ENCODE measurements around the gene UBE2QL1. TPM values are rescaled to one million over a fixed set of nuclear protein-coding genes. Genes with fewer than 3 reads are reported as not detected.

The UBE2QL1 gene
- total RNA-seq, 1 experiment from 2014 or later: not detected

DNA sequence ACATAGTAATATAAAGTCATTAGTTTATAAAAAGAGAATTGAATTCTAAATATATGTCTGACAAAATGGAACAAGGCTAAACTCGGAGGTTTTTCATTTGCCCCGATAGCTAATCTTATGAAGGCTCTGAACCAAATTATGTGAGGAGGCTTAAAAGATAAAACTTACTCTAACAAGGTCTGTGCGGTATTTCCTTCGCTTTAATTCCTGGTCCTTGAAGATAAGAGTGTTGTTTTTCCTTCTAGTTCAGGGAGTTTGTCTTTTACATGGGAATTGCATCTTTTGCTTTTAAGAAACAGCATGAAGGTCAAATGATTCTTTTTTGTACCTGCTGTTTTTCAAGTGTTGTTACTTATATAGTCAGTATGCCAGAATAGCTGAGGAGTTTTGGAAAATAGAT, 68.2 kb downstream of the UBE2QL1 start:
- peaks cover 2% of the 10 kb centered on the region for H3K9me3 Mint-ChIP-seq (ENCODE audit: low read depth, unreplicated experiment)
- BruUV-seq (replicated peaks): no TSS peak
- intact Hi-C loops (cut with micrococcal nuclease; ENCODE audit: unreplicated experiment): no loop called here
- H3K27me3 Mint-ChIP-seq (ENCODE audit: unreplicated experiment): peaks cover 9% of the 10 kb centered on the region
- CTCF ChIA-PET: no interaction called here
- DNase-seq: no peak
- H3K4me1 Mint-ChIP-seq (ENCODE audit: low read depth, unreplicated experiment): peaks cover 11% of the 10 kb centered on the region
- no peak overlapping the region for H3K27ac Mint-ChIP-seq (ENCODE audit: unreplicated experiment)
- no peak overlapping the region for H3K4me3 Mint-ChIP-seq (ENCODE audit: low read depth, unreplicated experiment)
- TF ChIP-seq, protein P1, sequence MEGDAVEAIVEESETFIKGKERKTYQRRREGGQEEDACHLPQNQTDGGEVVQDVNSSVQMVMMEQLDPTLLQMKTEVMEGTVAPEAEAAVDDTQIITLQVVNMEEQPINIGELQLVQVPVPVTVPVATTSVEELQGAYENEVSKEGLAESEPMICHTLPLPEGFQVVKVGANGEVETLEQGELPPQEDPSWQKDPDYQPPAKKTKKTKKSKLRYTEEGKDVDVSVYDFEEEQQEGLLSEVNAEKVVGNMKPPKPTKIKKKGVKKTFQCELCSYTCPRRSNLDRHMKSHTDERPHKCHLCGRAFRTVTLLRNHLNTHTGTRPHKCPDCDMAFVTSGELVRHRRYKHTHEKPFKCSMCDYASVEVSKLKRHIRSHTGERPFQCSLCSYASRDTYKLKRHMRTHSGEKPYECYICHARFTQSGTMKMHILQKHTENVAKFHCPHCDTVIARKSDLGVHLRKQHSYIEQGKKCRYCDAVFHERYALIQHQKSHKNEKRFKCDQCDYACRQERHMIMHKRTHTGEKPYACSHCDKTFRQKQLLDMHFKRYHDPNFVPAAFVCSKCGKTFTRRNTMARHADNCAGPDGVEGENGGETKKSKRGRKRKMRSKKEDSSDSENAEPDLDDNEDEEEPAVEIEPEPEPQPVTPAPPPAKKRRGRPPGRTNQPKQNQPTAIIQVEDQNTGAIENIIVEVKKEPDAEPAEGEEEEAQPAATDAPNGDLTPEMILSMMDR (IDR thresholded peaks at IDR 0.05; ENCODE audit: unreplicated experiment): no peak
- H3K36me3 Mint-ChIP-seq (ENCODE audit: insufficient read depth, unreplicated experiment): no peaks in the 10 kb centered on the region

DNA sequence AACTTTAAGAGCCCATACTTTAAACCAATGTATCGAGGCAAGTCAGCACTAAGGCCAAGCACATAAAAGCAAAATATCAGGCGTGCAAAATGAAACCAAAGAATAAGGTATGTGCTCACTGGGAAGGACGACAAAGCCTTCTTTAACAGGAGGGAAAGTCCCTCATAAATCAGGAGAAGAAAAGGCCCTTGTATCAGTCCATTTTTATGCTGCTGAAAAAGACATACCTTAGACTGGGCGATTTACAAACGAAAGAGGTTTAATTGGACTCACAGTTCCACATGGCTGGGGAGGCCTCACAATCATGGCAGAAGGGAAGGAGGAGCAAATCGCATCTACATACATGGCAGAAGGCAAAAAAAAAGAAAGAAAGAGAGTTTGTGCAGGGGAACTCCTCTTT, 68.9 kb downstream of the UBE2QL1 start:
- TF ChIP-seq, protein P1 (IDR thresholded peaks at IDR 0.05; ENCODE audit: unreplicated experiment): no peak

DNA sequence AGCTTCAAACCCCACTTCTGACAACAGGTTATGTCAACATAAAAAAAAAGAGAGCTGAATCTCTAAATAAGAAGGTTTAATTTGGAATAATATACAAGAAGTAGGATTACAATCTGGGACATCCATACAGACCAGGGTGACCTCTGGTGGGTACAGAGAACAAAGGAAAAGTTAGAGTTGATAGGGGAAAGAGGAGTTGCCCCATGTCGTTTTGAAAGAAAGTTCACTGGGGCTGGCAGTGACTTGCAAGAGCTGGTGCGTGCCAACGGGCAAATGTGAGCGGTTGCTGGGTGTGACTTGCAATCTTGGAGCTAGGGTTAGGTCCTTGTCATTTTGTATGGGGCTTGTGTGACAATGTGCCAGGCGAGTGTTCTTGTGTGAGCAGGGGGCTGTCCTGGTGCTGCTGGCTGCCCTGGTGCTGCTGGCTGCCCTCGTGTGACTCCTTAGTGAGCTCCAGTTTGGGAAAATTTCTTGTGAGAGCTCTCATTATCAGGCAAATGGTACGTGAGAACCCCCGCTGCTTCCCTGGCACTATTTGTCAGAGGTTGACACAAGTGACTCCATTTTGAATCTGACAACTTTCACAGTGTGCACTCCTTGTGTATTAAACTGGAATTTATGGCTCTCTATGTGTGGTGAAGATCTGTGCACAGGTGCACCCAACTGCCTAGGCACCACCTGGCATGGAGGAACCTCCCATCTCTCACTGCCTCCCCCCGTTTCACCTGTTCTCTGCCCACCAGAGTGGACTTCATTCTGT, 69.8 kb downstream of the UBE2QL1 start:
- peaks cover 18% of the 10 kb centered on the region for H3K27me3 Mint-ChIP-seq (ENCODE audit: unreplicated experiment)
- DNase-seq: no peak
- CTCF ChIA-PET: no interaction called here
- TF ChIP-seq, protein P1 (IDR thresholded peaks at IDR 0.05; ENCODE audit: unreplicated experiment): no peak
- H3K4me1 Mint-ChIP-seq (ENCODE audit: low read depth, unreplicated experiment): peaks cover 11% of the 10 kb centered on the region
- H3K27ac Mint-ChIP-seq (ENCODE audit: unreplicated experiment): no peak overlapping the region
- BruUV-seq (replicated peaks): no TSS peak
- H3K4me3 Mint-ChIP-seq (ENCODE audit: low read depth, unreplicated experiment): no peak overlapping the region
- no peaks in the 10 kb centered on the region for H3K36me3 Mint-ChIP-seq (ENCODE audit: insufficient read depth, unreplicated experiment)
- H3K9me3 Mint-ChIP-seq (ENCODE audit: low read depth, unreplicated experiment): peaks cover 2% of the 10 kb centered on the region
- intact Hi-C loops (cut with micrococcal nuclease; ENCODE audit: unreplicated experiment): no loop called here

More for the DNA sequence above, 68.9 kb downstream of the UBE2QL1 start:
- Mint-ChIP-seq H3K4me3 (ENCODE audit: low read depth, unreplicated experiment) (no peak overlapping the region), H3K9me3 (ENCODE audit: low read depth, unreplicated experiment) (peaks cover 2% of the 10 kb centered on the region), H3K27ac (ENCODE audit: unreplicated experiment) (no peak overlapping the region), H3K4me1 (ENCODE audit: low read depth, unreplicated experiment) (peaks cover 11% of the 10 kb centered on the region), H3K36me3 (ENCODE audit: insufficient read depth, unreplicated experiment) (no peaks in the 10 kb centered on the region), H3K27me3 (ENCODE audit: unreplicated experiment) (peaks cover 16% of the 10 kb centered on the region)
- intact Hi-C loops (cut with micrococcal nuclease; ENCODE audit: unreplicated experiment): no loop called here
- CTCF ChIA-PET: no interaction called here
- no TSS peak for BruUV-seq (replicated peaks)
- no peak for DNase-seq

DNA sequence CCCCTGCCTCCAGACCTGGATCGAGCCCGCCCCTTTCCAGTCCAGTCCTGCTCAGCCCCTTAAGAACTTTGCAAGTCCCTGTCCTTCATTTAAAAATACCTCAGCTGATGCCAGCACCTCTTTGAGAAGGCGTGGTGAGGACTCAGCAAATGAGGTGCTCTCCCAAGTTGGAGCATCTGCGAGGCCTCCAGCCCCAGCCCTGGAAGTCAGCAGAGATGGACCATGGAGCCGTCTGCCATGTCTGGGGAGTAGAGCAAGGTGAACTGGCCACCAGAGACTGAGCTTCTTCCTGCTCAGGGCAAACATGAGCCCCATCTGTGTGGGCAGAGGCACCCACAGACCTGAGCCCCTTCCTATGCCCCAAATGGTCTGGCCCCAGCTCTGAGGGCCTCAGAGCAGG, 71.5 kb downstream of the UBE2QL1 start:
- H3K27ac Mint-ChIP-seq (ENCODE audit: unreplicated experiment): no peak overlapping the region
- no peak overlapping the region for H3K4me3 Mint-ChIP-seq (ENCODE audit: low read depth, unreplicated experiment)
- H3K27me3 Mint-ChIP-seq (ENCODE audit: unreplicated experiment): peaks cover 30% of the 10 kb centered on the region
- intact Hi-C loops (cut with micrococcal nuclease; ENCODE audit: unreplicated experiment): no loop called here
- H3K9me3 Mint-ChIP-seq (ENCODE audit: low read depth, unreplicated experiment): peaks cover 2% of the 10 kb centered on the region
- H3K36me3 Mint-ChIP-seq (ENCODE audit: insufficient read depth, unreplicated experiment): no peaks in the 10 kb centered on the region
- CTCF ChIA-PET: no interaction called here
- BruUV-seq (replicated peaks): no TSS peak
- DNase-seq: no peak
- TF ChIP-seq, protein P1 (IDR thresholded peaks at IDR 0.05; ENCODE audit: unreplicated experiment): no peak
- peaks cover 11% of the 10 kb centered on the region for H3K4me1 Mint-ChIP-seq (ENCODE audit: low read depth, unreplicated experiment)
